ENCODE results near the gene NCMAP.

The NCMAP gene

GRCh38 chr1:24639094-24639493 is 83.2 kb downstream of the NCMAP start:
- peaks cover 6% of the 10 kb centered on the region for H3K4me1 ChIP-seq (ENCODE audit: control insufficient read depth, low read depth, low read length)
- no peak overlapping the region for H3K4me3 ChIP-seq (ENCODE audit: low read length)
- no peaks in the 10 kb centered on the region for H3K27me3 ChIP-seq (ENCODE audit: control insufficient read depth, insufficient read depth, low read length)
- H3K9ac ChIP-seq (ENCODE audit: low read length) = no peak overlapping the region
- H3K9me3 ChIP-seq (ENCODE audit: control insufficient read depth, low read depth, low read length) = no peaks in the 10 kb centered on the region
- H3K36me3 ChIP-seq (ENCODE audit: control insufficient read depth, low read depth, low read length) = no peaks in the 10 kb centered on the region
- H3K27ac ChIP-seq (ENCODE audit: low read length) = no peak overlapping the region

- H3K9me3 ChIP-seq (ENCODE audit: control insufficient read depth, low read depth, low read length) = no peaks in the 10 kb centered on the region
- H3K4me3 ChIP-seq (ENCODE audit: low read length) = no peak overlapping the region
- H3K4me1 ChIP-seq (ENCODE audit: control insufficient read depth, low read depth, low read length) = peaks cover 12% of the 10 kb centered on the region
- H3K27me3 ChIP-seq (ENCODE audit: control insufficient read depth, insufficient read depth, low read length) = no peaks in the 10 kb centered on the region
- no peak overlapping the region for H3K9ac ChIP-seq (ENCODE audit: low read length)
- no peak overlapping the region for H3K27ac ChIP-seq (ENCODE audit: low read length)
- no peaks in the 10 kb centered on the region for H3K36me3 ChIP-seq (ENCODE audit: control insufficient read depth, low read depth, low read length)
Observed at GRCh38 chr1:24639881-24640280, 84.0 kb downstream of the NCMAP start.

- no peaks in the 10 kb centered on the region for H3K9me3 ChIP-seq (ENCODE audit: control insufficient read depth, low read depth, low read length)
- H3K9ac ChIP-seq (ENCODE audit: low read length) = no peak overlapping the region
- H3K27ac ChIP-seq (ENCODE audit: low read length) = no peak overlapping the region
- H3K27me3 ChIP-seq (ENCODE audit: control insufficient read depth, insufficient read depth, low read length) = no peaks in the 10 kb centered on the region
- peaks cover 13% of the 10 kb centered on the region for H3K4me1 ChIP-seq (ENCODE audit: control insufficient read depth, low read depth, low read length)
- no peak overlapping the region for H3K4me3 ChIP-seq (ENCODE audit: low read length)
- peaks cover 2% of the 10 kb centered on the region for H3K36me3 ChIP-seq (ENCODE audit: control insufficient read depth, low read depth, low read length)
Observed at GRCh38 chr1:24640288-24640687, 84.4 kb downstream of the NCMAP start.

GRCh38 chr1:24641646-24642151 is 85.8 kb downstream of the NCMAP start:
- Histone ChIP-seq H3K9me3 (ENCODE audit: control insufficient read depth, low read depth, low read length) (no peaks in the 10 kb centered on the region), H3K27ac (ENCODE audit: low read length) (peak overlapping the region; percentile 73), H3K36me3 (ENCODE audit: control insufficient read depth, low read depth, low read length) (peaks cover 14% of the 10 kb centered on the region), H3K4me3 (ENCODE audit: low read length) (peak overlapping the region; percentile 72), H3K4me1 (ENCODE audit: control insufficient read depth, low read depth, low read length) (peaks cover 13% of the 10 kb centered on the region), H3K27me3 (ENCODE audit: control insufficient read depth, insufficient read depth, low read length) (no peaks in the 10 kb centered on the region), H3K9ac (ENCODE audit: low read length) (peak overlapping the region; percentile 97)

GRCh38 chr1:24642481-24643362 is 86.8 kb downstream of the NCMAP start, which contains the start of gene SRRM1:
SRRM1 (plus strand) TSS chr1:24643302; CDS start chr1:24643327, 25 bp downstream.
- H3K4me3 ChIP-seq (ENCODE audit: low read length) = peak within 1 kb of the TSS; percentile 75
- H3K9ac ChIP-seq (ENCODE audit: low read length) = peak within 1 kb of the TSS; percentile 97
- peaks cover 13% of the 10 kb centered on the region for H3K4me1 ChIP-seq (ENCODE audit: control insufficient read depth, low read depth, low read length)
- H3K9me3 ChIP-seq (ENCODE audit: control insufficient read depth, low read depth, low read length) = no peaks in the 10 kb centered on the region
- no peaks in the 10 kb centered on the region for H3K27me3 ChIP-seq (ENCODE audit: control insufficient read depth, insufficient read depth, low read length)
- H3K27ac ChIP-seq (ENCODE audit: low read length) = peak within 1 kb of the TSS; percentile 97
- peaks cover 24% of the 10 kb centered on the region for H3K36me3 ChIP-seq (ENCODE audit: control insufficient read depth, low read depth, low read length)

- H3K9ac ChIP-seq (ENCODE audit: low read length) = peak overlapping the region; percentile 90
- H3K9me3 ChIP-seq (ENCODE audit: control insufficient read depth, low read depth, low read length) = no peaks in the 10 kb centered on the region
- peaks cover 13% of the 10 kb centered on the region for H3K4me1 ChIP-seq (ENCODE audit: control insufficient read depth, low read depth, low read length)
- H3K36me3 ChIP-seq (ENCODE audit: control insufficient read depth, low read depth, low read length) = peaks cover 32% of the 10 kb centered on the region
- H3K27me3 ChIP-seq (ENCODE audit: control insufficient read depth, insufficient read depth, low read length) = no peaks in the 10 kb centered on the region
- H3K4me3 ChIP-seq (ENCODE audit: low read length) = peak overlapping the region; percentile 75
- peak overlapping the region; percentile 4 for H3K27ac ChIP-seq (ENCODE audit: low read length)
Observed at GRCh38 chr1:24643363-24644099, 87.6 kb downstream of the NCMAP start.

- Histone ChIP-seq H3K27me3 (ENCODE audit: control insufficient read depth, insufficient read depth, low read length) (no peaks in the 10 kb centered on the region), H3K27ac (ENCODE audit: low read length) (no peak overlapping the region), H3K9ac (ENCODE audit: low read length) (peak overlapping the region; percentile 90), H3K9me3 (ENCODE audit: control insufficient read depth, low read depth, low read length) (no peaks in the 10 kb centered on the region), H3K36me3 (ENCODE audit: control insufficient read depth, low read depth, low read length) (peaks cover 38% of the 10 kb centered on the region), H3K4me1 (ENCODE audit: control insufficient read depth, low read depth, low read length) (peaks cover 13% of the 10 kb centered on the region), H3K4me3 (ENCODE audit: low read length) (peak overlapping the region; percentile 75)
Observed at GRCh38 chr1:24644100-24644384, 88.2 kb downstream of the NCMAP start.

GRCh38 chr1:24648919-24649318 is 93.0 kb downstream of the NCMAP start:
- H3K9me3 ChIP-seq (ENCODE audit: control insufficient read depth, low read depth, low read length) = no peaks in the 10 kb centered on the region
- H3K36me3 ChIP-seq (ENCODE audit: control insufficient read depth, low read depth, low read length) = peaks cover 86% of the 10 kb centered on the region
- no peaks in the 10 kb centered on the region for H3K27me3 ChIP-seq (ENCODE audit: control insufficient read depth, insufficient read depth, low read length)
- H3K9ac ChIP-seq (ENCODE audit: low read length) = no peak overlapping the region
- H3K4me3 ChIP-seq (ENCODE audit: low read length) = no peak overlapping the region
- H3K27ac ChIP-seq (ENCODE audit: low read length) = no peak overlapping the region
- peaks cover 8% of the 10 kb centered on the region for H3K4me1 ChIP-seq (ENCODE audit: control insufficient read depth, low read depth, low read length)

GRCh38 chr1:24652382-24652781 is 96.5 kb downstream of the NCMAP start:
- H3K4me1 ChIP-seq (ENCODE audit: control insufficient read depth, low read depth, low read length) = no peaks in the 10 kb centered on the region
- H3K4me3 ChIP-seq (ENCODE audit: low read length) = no peak overlapping the region
- no peak overlapping the region for H3K9ac ChIP-seq (ENCODE audit: low read length)
- H3K9me3 ChIP-seq (ENCODE audit: control insufficient read depth, low read depth, low read length) = no peaks in the 10 kb centered on the region
- no peaks in the 10 kb centered on the region for H3K27me3 ChIP-seq (ENCODE audit: control insufficient read depth, insufficient read depth, low read length)
- H3K36me3 ChIP-seq (ENCODE audit: control insufficient read depth, low read depth, low read length) = peaks cover 100% of the 10 kb centered on the region
- H3K27ac ChIP-seq (ENCODE audit: low read length) = no peak overlapping the region

- H3K9ac ChIP-seq (ENCODE audit: low read length) = no peak overlapping the region
- peaks cover 94% of the 10 kb centered on the region for H3K36me3 ChIP-seq (ENCODE audit: control insufficient read depth, low read depth, low read length)
- H3K27ac ChIP-seq (ENCODE audit: low read length) = no peak overlapping the region
- no peaks in the 10 kb centered on the region for H3K27me3 ChIP-seq (ENCODE audit: control insufficient read depth, insufficient read depth, low read length)
- H3K4me1 ChIP-seq (ENCODE audit: control insufficient read depth, low read depth, low read length) = no peaks in the 10 kb centered on the region
- H3K4me3 ChIP-seq (ENCODE audit: low read length) = no peak overlapping the region
- no peaks in the 10 kb centered on the region for H3K9me3 ChIP-seq (ENCODE audit: control insufficient read depth, low read depth, low read length)
Observed at GRCh38 chr1:24654010-24654409, 98.1 kb downstream of the NCMAP start.

GRCh38 chr1:24656046-24656445 is 100.2 kb downstream of the NCMAP start:
- Histone ChIP-seq H3K36me3 (ENCODE audit: control insufficient read depth, low read depth, low read length) (peaks cover 94% of the 10 kb centered on the region), H3K4me3 (ENCODE audit: low read length) (no peak overlapping the region), H3K27ac (ENCODE audit: low read length) (no peak overlapping the region), H3K9me3 (ENCODE audit: control insufficient read depth, low read depth, low read length) (no peaks in the 10 kb centered on the region), H3K9ac (ENCODE audit: low read length) (no peak overlapping the region), H3K4me1 (ENCODE audit: control insufficient read depth, low read depth, low read length) (no peaks in the 10 kb centered on the region), H3K27me3 (ENCODE audit: control insufficient read depth, insufficient read depth, low read length) (no peaks in the 10 kb centered on the region)

All from iPS-18a (cell line).